Suppressor macrophage (primary cell): ENCODE measurements around the gene S100A13.
A peak's percentile ranks its signal among the peaks of the same experiment; 100 is the strongest.

ENCODE experiments used
- DNase-seq, 4 experiments: peaks; one replicate each; pipeline ENCODE4 v3.0.0-alpha.2; 2020 to 2022

Gene S100A13

DNA sequence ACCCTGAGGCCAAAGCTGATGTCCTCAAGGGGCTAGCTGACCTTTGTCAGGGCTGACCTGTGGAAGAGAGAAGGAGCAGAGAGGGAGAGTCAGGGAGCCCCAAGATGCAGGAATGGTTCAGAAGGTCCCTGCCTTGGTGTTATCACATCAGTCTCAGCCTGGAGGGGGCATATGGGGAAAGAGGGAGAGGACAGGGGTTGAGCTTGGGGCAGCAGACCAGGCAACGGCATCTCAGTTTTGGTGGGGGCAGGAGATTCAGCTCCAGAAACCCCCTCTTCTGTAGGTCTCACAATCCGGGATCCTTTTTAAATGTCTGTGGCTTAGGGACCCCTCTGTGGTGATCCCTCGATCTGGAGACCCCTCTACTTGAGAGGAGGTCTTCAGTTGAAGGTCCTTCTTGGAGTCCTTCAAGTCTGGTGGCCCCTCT lies 815 bp downstream of the S100A13 start:
- DNase-seq, result no peak

DNA sequence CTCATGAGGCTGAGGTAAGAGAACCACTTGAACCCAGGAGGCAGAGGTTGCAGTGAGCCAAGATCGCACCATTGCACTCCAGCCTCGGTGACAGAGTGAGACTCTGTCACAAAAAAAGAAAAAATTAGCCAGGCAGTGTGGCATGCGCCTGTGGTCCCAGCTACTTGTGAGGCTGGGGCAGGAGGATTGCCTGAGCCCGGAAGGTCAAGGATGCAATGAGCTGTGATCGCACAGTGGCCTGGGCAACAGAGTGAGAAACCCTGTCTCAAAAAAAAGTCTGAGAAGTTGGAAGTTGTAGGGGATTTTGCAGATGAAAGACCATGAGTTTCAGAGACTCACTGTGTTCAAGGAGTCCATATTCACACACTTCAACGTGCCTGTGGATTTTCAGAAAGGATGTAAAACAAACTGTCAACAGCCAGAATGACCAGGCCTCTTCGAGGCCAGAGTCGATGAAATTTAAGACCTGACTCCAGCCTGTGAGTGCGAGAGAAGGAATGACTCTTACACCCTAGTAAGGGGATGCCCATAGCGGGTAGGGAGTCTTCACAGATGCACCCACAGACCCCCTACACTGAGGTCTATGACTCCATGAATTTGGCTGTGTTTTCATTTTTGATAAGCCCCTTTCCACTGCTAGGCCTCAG lies 2.2 kb downstream of the S100A13 start:
- no peak for DNase-seq

DNA sequence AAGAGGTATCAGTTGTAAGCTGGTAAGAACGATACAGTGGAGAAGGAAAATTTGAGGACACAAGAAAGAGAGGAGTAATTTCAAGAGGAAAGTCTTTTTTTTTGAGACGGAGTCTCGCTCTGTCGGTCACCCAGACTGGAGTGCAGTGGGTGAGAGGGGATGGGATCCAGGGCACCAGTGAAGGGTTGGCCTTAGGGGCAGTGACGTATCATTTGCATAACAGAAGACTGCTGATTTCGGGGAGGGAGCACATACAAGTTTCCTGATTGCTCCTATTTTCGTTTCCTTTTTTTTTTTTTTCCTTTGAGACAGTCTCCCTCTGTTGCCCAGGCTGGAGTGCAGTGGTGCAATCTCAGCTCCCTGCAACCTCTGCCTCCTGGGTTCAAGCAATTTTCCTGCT lies 4.2 kb downstream of the S100A13 start:
- peak; percentile 57 to 86 (median 76) for DNase-seq

DNA sequence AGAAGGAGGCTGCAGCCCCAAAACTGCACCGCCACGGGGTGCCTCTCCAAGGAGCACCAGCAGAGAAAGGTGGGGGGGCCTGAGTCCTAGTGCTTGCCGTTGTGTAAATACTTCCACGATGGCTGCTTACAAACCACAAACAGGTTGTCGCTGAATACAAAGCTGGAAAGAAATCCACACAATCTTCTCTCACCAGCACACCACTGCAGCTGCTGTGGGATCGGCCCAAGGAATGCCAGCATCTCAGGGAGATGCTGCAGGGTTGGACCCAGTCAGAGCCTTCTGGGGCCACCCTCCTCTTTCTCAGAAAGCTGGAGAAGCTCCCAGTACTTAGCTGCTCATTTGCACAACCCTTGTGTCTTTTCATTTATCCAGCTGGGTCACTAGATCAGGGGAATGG lies 8.1 kb downstream of the S100A13 start:
- no peak for DNase-seq

DNA sequence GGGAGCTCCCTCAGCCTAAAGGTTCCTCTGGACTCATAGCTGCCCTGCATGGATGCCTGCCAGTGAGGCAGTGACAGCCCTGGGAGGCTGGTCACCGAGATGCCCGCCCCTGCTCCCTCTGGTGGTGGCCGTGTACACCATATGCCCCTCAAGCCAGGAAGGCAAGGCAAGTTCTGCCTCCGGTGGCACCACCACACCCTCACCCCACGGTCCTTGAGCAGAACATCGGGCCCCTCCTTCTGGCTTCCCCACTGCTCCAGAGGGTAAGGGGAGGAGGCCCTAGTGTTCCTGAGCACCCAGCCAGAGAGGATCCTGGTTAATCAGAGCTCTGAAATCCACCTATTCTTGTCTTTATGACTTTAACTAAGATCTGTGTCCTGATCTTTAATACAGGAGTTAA lies 9.6 kb downstream of the S100A13 start:
- peak; percentile 72 to 94 (median 82) for DNase-seq

DNA sequence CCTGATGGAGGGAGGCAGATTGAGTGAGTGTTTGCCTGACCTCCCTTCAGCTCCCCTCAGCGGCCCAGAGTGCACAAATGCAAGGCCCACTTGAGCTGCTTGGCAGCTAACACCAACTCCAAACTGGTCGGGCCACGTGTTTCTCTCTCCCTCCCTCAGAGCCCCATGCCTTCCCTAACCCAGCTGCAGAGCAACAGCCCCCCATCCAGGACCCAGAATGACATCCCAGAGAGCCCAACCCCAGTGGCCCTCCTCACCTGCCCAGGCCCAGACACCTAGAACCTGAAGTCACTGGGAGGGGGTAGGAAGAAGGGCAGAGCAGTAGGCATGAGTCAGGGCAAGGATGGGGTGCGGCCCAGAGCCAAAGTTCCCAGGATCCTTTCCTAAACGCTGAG lies 10.4 kb downstream of the S100A13 start:
- no peak for DNase-seq

DNA sequence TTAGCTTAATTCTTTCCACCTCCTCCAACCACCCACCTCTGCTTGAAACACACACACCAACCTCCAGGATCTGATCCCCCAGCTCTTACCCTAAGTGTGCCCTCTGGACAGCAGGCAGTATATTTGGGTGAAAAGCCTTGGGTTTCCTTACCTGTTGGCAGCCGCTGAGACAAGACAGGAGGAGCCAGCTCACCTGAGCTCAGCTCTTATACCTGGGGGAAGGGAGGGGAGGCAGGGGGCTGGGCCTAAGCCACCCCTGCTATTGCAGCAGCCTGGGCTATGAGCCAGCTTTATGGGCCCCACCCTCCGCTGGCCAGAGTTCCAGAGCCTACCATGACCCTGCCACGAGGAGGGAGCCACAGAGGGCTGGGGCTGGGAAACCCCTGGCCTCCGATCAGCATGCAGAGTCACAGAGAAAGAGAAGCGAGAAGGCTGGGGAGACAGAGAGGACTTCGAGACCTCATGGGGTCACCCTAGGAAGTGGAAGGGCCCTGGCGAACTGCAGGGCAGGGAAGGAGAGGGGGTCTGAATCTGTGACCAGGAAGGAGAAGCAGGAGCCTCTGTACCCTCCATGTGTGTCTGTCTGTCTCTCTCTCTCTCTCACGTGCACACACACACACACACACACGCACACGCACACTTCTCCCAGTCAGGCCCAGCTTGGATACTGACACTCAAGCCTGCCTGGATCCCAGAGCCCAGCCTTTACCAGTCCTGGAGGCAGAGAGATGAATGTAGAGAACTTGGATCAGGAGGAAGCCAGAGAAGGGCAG lies 11.0 kb downstream of the S100A13 start, which contains the start of gene S100A14:
TSS of gene S100A14 (minus strand) at position 182 of the 773 bp plus-strand sequence. CDS start 467 bp downstream, outside the sequence.
- no peak for DNase-seq

DNA sequence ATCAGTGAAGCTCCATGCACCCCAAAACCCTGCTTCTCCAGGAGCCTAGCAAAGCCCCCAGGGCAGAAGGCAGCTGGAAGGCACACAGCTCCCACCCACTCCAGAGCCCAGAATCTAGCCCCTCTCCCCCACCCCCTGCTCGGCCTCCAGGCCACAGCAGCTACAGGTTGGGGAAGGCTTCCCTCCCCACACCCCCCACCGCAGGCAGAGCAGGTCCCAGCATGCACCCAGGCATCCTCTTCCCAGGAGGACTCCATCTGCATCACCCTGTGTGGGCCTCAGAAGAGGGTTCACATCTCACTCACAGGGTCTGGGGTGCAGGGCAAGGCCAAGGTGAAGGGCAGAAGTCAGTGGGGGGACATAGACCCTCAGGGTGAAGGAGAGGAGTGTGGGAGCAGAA lies 11.9 kb downstream of the S100A13 start:
- DNase-seq, result no peak

DNA sequence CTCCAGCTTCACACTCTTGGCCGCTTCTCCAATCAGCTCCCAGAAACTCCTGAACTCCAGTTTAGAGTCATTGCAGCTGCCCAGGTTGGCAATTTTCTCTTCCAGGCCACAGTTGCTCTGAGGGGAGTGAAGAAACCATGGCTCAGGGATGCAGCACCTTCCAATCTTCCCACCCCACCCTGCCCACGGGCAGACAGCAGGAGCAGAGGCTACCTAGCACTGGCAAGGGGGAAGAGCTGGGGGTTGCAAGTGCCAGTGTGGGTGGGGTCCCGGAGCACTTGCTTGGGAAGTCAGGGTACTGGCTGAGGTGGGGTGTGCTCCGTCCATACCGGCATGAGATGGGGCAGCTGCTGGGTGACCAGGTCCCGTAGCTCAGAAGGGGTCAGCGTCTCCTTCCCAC lies 12.4 kb downstream of the S100A13 start:
- no peak for DNase-seq

DNA sequence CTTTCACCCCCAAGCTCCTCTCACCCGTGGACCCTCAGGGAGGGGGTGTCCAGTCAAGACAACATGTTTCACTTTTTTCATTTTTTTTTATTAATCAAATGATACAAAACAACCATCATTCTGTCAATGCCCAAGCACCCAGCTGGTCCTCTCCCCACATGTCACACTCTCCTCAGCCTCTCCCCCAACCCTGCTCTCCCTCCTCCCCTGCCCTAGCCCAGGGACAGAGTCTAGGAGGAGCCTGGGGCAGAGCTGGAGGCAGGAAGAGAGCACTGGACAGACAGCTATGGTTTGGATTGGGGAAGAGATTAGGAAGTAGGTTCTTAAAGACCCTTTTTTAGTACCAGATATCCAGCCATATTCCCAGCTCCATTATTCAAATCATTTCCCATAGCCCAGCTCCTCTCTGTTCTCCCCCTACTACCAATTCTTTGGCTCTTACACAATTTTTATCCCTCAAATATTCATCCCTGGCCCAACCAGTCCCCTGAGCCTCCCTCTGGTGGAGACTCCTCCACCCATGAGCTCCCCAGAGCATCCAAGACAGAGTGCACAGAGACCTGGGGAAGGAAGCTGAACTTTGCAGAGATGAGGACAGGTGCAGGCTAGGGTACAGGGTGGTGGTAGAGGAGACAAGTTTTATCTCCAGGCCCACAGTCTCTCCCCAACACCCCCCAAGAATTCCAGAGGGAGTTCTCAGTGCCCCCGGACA lies 13.0 kb downstream of the S100A13 start:
- DNase-seq, result no peak

DNA sequence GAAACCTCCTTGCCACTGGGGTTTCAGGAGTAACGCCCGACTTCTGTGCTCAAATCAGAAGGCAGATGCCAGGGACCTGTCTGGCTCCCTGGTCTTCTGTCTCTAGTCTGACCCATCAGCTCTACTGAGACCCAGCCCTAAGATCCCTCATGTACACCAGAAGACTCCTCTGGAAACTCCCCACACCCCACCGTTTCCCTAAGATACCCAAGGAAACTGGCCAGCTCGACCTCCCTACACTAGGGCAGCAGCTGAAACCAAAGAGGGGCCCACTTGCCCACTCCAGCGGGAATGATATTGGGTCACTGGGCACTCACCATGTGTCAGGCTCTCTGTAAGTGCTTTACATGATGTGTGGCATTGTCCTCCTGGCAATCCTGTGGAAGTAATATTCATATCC lies 13.9 kb downstream of the S100A13 start:
- no peak for DNase-seq

DNA sequence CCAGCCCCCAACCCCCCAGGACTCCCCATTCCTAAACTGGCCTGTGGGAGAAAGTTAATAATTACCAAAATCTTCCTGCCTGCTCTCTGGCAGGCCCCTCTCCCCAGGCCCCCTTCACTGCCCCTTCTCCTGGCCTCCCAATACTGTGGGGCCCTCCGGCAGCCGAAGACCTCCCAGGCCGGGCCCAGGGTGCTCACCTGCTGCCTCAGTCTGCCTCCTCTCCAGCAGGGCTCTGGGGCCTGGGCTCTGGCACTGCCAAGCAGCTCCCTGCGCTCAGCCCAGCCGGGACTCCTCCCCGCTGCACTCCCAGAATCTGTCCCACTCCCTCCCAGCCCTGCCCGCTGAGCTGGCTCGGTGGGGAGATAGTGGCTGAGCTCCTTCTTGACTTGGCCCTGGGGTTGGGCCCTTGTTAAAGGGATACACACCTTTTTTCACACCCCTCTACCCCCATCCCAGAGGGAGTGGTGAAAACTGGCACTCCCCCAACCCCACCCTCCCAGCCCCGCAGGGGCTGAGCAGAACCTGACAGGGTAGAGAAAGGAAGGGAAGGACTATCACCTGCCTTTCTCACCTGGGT lies 14.5 kb downstream of the S100A13 start, which contains the start of gene S100A16:
TSS of gene S100A16 (minus strand) at position 383 of the 577 bp plus-strand sequence. CDS start 4,986 bp downstream, outside the sequence.
- DNase-seq, result no peak

DNA sequence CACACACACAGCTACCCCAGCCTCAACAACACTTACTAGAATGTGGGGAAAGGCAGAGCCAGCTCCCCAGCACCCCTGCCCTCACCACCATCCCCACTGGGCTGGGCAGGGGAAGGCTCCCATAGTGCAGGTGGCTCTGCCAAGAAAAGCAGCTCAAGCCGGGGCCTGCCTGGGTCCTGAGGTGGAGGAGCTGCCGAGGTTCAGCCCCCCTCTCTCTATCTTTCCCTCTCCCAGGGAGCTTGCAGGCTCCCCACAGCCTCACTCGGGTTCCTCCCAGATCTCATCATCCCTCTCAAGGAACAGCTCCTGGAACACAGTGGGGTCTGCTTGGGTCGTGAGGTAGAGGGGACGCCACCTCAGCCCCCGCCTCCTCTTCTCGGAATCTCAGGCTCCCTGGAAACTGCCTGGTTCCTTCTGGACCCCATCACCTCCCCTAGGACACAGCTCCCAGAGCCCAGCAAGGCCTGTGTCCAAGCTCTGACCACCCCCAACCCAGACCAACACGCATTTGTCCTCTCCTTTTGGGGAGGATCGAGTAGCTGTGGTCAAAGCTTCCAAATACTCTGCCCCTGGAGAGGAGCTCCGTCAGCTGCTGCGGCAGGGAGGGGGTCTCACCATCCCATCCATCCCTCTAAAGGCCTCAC lies 15.1 kb downstream of the S100A13 start:
- DNase-seq, result no peak

DNA sequence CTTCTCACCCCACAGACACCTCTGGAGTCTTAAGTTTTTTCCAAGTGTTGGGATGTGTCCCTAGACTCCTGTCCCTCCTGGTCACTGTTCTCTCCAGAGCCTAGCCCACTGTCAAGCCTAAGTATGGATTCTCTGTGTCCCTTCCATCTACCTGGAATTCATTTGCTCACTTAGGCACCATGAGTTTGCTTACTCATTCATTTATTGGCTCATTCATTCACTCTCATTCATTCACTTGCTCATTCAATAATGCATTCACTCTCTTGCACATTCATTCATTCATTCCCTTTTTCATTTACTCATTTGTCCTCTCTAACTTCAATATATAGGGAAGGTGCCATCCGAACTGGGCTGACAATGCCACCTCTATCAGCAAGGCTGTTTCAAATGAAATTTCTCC lies 15.9 kb downstream of the S100A13 start:
- DNase-seq, result no peak

DNA sequence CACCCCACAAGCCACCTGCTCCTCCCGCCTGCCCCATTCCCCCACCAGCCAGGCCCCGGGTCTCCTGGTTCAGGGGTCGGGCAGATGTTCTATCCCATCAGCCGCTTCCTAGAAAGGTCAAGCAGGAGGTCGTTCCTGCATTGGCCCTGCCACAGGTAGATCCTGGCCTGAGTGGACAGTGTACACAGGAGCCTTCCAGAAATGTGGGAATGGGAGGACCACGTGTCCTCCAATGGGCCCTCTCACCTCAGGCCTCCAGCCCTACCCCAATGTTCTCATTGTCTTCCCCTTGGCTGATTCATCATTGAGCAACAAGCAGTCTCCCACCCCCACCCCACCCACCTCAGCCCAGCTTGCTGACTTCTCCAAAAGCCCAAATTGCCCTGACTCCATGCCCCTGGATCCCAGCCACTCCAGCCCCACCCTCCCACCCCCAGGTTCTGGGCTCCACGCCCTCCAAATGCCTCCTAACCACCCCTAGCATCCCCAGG lies 16.4 kb downstream of the S100A13 start:
- DNase-seq, result peak; percentile 52 to 76 (median 66)

DNA sequence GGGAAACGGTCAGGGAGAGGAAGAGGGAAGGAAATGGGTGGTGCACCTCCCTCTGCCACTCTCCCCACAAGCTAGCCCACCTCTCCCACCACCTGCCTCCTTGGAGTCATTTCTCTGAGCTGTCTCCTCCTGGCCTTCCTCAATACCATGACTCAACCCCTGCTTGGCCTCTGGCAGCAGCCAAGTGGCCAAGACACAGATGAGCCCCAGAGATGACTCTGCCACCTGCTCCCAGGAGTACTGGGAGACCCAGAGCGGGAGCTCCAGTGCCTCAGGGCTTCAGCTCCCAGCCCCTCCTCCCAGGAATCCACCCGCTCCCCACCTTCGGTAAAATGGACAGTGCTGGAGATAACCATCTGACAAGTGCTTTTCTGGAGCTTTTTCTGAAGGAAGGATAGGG lies 17.0 kb downstream of the S100A13 start:
- DNase-seq, result peak; percentile 40 to 60 (median 60)

DNA sequence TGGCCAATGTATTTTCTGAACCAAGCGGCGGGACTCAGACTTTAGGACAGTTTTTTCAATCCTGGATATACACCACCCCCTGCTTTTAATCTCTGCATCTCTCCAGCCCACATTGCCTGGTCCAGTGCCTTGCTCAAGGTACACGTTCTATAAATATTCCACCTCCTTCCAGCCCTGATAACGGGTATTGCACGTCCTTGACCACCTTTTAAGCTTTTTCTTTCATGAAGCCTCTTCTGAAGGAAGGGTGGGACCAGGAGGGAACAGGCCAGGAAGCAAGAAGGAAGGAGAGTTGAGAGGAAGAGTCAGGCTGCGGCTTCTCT lies 17.8 kb downstream of the S100A13 start:
- DNase-seq, result no peak

DNA sequence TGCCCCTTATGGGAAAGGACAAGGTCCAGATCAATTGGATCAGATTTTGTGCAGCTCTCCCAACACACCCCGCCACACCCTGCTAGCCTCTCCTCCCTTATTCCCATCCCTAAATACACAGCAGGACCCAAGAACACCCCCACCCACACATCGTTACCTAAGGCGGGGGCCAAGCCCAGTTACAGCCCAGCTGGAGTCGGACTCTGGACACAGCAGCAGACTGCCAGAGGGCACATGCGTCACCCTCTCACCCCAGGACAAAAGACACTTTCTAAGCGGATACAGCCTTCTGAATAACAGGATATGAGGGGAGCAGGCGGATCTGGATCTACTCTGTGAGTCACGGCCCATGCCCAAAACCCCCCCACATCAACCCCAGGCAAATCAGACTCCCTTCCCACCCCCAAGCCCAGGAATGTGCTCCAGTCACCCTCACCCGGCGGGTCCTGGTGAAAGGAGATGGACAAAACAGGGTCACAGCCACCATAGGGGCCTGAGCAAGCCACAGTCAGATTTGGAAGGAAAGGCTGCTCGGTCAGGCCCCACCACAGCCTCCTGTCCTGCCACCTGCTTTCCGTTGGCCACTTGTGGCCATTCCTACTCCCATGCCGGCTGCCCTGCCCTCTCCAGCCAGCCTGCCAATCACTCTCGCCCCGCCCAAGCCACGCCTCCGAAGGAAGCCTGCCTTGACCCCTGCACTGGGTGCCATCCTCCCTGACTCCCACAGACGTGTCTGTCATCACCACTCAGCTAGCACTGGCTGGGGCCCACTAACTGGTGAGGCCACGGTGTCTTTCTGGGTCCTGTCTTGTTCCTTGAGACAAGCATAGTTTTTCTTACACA lies 18.3 kb downstream of the S100A13 start:
- peak; percentile 63 to 86 (median 79) for DNase-seq

DNA sequence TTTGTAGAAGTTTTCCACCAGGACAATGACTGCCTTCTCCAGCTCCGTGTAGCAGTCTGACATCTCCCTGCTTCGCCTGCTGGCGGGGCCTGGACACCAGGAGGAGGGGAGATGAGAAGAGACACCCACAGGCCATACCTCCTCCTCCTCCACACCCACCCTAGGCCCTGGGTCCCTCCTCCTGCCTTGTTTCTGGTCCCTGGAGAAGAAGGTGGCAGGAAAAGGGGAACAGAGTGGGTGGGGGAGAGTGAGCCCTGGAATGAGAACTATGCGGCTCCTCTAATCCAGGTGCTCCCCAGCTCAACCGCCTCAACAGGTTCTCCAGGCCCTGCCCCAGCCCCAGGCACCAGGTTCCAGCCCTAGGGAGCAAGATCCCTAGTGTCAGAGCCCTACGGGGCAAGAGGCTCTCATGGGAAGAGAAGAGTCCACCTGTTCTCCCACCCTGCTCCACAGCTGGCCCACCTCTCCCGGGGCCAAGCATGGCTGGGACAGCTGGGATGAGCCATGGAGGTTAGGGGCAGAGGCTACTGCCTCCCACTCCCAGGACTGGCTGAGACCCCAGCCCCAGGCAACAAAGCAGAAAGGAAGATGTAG lies 19.1 kb downstream of the S100A13 start:
- DNase-seq, result no peak

DNA sequence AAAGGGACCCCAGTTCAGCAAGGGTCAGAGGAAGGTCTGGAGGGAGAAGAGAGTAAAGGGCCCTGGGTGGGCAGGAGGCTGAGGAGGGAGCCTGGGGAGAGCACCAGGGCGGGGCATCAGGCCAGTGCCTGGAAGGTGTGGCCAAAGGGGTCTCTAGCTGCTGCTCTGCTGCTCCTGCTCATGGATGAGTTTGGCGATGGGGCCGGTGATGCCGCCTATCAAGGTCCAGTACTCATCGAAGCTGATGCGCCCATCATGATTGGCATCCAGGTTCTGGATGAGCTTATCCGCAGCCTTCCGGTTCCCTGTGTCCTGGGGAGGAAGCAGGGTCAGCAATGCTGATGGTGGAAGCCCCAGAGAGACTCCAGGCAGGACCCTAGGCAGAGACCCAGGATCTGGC lies 19.9 kb downstream of the S100A13 start:
- DNase-seq, result no peak

DNA sequence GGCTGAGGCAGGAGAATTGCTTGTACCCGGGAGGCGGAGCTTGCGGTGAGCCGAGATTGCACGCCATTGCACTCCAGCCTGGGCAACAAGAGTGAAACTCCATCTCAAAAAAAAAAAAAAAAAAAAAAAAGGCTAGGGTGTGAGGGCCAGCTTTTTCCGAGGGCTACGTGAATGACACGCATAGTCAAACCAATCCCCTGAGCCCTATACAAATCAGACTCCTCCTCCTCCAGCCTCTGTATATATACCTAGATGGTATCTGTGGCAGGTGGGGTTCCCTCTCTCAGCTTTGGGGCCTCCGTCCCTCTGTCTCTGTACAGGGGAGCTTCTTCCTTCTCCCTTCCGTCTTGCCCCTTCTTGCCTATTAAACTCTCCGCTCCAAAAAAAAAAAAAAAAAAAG lies 21.1 kb downstream of the S100A13 start:
- no peak for DNase-seq
